Stimulated activated CD4-positive, alpha-beta T cell treated with anti-CD3 and anti-CD28 coated beads, Interleukin-1b, Interleukin-23, amount 100 ng/mL, for 48 hours (primary cell): Measurements from ENCODE around the gene HP.
A peak's percentile ranks its signal among the peaks of the same experiment; 100 is the strongest.

Source experiments
- DNase-seq: peaks from one replicate; pipeline ENCODE4 v3.0.0-alpha.2; 2020

Gene HP

DNA sequence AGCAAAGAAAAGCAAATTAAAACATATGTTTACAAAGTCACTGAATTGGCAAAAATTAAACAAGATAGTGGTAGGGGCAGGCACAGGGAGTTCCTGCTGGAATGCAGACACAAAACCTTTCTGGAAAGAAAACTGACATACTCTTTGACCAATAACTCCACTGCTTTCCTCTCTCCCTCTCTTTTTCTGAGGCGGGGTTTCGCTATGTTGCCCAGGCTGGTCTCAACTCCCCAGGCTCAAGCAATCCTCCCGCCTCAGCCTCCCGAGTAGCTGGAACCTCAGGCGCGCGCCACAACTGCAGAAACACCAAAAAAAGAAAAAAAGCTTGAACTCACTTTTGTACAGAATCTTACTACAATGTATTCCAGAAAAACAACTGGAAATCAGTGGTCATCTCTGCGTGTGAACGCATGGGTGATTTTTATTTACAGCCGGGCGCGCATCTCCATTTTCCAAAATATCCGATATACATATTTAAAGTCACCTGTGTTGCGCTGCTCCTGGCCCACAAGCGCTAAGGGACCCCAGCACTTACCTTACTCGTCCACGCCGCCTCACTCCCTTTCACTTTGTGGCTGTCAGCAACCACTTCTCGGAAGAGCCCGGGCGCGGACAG lies 38.6 kb downstream of the HP start:
- no peak for DNase-seq

DNA sequence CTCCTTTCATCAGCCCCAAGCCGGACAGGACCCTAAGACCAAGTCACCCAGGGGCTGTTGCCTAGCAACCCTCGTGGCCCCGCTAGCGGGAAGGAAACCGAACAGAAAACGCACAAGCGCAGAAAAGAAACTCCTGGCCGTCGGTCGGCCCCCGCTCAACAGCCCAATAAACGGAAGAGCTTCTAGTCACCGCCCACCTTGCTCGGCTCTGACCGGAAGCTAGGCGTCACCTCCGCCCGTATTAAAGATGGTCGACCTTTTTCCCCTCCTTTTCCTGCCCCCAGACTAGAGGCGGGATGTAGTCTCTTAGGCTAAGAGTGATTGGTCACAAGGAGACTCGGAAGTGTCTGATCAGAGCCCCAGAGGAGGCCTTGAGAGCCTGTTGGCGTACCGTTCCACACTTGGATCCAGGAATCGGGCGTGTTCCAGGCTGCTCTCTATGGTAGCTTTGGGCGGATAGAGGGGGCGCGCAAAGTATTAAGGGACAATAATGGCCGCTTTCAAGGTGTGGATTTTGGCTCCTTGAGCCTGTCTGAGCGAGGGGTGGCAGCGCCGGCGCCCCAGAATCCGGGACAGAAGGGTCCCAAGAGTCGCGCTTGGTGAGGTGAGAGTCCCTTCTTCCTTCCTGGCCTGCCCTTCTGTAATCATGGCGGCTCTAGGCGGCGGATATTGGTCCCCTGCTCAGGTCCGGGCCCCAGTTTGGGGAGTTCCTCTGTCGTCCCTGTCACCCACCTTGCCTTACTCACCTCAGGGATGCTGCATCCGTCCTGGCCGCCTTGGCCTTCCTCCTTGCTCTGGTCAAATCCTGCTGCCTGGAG lies 39.4 kb downstream of the HP start, which contains the start of the genes DHX38 and TXNL4B:
Gene DHX38, plus strand, starts transcription at position 400 of the 818 bp plus-strand sequence. CDS start 2,311 bp downstream, outside the sequence.
Gene TXNL4B, minus strand, starts transcription at position 173 of the 818 bp plus-strand sequence. CDS start 2,871 bp downstream, outside the sequence.
- peak; percentile 93 for DNase-seq

GRCh38 chr16:72094266-72094610 lies 39.9 kb downstream of the HP start:
- peak; percentile 59 for DNase-seq

DNA sequence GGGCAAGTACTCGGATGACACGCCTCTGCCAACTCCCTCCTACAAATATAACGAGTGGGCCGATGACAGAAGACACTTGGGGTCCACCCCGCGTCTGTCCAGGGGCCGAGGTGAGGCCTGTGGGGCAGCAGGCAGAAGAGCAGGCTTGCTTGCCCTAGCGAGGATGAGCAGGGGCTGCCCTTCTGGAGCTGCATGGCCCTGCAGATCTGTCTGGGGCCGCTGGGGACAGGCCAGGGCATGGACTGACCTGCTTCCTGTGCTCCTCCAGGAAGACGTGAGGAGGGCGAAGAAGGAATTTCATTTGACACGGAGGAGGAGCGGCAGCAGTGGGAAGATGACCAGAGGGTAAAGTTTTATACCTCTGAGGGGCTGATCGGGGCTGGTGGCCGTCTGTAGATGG lies 44.6 kb downstream of the HP start:
- no peak for DNase-seq

DNA sequence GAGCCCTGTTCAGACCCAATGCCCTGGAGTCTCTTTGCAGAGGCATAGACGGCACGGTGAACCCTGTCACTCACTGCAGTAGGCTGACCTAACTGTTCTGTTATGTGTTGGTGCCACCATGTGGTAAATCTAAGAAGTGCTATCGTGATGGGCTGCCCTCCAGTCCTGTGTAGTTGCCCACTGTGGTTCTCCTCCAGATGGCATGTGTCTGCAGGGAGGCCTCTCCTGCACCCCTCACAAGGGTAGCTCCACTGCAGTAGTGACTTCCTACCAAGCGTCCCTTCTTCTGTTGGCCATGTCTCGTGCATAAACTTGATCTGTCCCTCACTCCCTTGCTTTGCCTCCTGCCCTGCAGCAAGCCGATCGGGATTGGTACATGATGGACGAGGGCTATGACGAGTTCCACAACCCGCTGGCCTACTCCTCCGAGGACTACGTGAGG lies 45.1 kb downstream of the HP start:
- peak; percentile 40 for DNase-seq

DNA sequence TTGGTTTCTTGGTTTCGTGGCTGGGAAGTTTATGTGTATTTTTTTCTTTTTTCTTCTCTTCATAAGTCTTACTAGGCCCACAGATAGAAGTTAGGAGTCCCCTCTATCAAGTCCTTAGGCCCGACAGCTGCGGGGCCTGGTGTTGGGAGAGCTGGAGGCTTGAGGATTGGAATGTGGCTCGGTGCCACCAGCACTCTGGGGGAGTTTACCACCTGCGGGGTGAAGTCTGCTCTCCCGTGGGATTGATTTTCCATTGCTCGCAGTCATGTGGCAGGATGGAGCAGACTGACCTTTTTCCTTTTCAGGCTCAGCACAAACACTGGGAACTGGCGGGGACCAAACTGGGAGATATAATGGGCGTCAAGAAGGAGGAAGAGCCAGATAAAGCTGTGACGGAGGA lies 46.9 kb downstream of the HP start:
- no peak for DNase-seq

GRCh38 chr16:72104905-72105304 lies 50.6 kb downstream of the HP start:
- DNase-seq = no peak

GRCh38 chr16:72105978-72106377 lies 51.7 kb downstream of the HP start:
- DNase-seq = no peak

GRCh38 chr16:72107371-72107770 lies 53.1 kb downstream of the HP start:
- DNase-seq = no peak

DNA sequence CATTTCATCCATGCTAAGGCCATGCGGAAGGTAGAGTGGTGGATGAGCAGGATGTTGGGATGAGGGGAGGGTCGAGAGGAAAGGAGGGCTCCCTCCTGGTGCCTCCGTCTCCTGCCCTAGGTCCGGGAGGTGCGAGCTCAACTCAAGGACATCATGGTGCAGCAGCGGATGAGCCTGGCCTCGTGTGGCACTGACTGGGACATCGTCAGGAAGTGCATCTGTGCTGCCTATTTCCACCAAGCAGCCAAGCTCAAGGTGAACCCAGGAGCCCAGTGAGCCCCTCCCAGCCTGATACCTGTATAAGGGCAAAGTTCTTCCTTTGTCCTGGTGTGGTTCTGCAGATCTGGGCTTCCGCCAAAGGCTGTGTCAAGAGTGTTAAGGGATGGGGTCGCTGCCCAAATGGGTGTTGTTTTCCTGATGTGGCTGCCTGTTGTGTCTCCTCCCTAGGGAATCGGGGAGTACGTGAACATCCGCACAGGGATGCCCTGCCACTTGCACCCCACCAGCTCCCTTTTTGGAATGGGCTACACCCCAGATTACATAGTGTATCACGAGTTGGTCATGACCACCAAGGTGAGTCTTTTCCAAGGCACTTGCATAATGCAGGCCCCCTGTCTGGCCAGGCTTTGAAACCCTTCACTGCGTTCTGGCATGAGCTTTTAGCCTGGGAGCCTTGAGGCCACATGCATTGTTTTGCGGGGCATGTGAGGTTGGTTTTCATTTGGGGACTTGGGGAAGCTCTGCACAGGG lies 54.2 kb downstream of the HP start:
- no peak for DNase-seq

GRCh38 chr16:72109300-72109699 lies 55.0 kb downstream of the HP start:
- DNase-seq = no peak

GRCh38 chr16:72109966-72110530 lies 55.7 kb downstream of the HP start:
- no peak for DNase-seq
